C4-2B (cell line): ENCODE results near the gene ADPRS.

Source experiments
- CTCF ChIP-seq: fragments of 450-650 bp; conservative IDR thresholded peaks from 2 replicates; pipeline ENCODE4 v1.5.1; 2017; ENCODE audit warnings: mild to moderate bottlenecking
- ZFX ChIP-seq: fragments of 450-650 bp; IDR thresholded peaks from 2 replicates; pipeline ENCODE4 v1.6.1; 2017

- TF ChIP-seq CTCF (no peak), ZFX (no peak)
Observed at GRCh38 chr1:36116901-36117300, 28.2 kb downstream of the ADPRS start.
